Sigmoid colon (tissue), 7 donors: ENCODE results near the gene SLC2A6. TPM values are rescaled to one million over a fixed set of nuclear protein-coding genes. Genes with fewer than 3 reads are reported as not detected.

Experiments used
- DNase-seq: peaks from one replicate; pipeline ENCODE4 v3.0.0-alpha.2; 2019
- H3K27ac ChIP-seq, 4 donors: fragments of 200-600 bp; sonication (generic); one replicate each; pipeline ENCODE4 v1.5.1; 2016 to 2019; ENCODE audit warnings: mild to moderate bottlenecking in 1 of 4
- H3K27me3 ChIP-seq, 3 donors: fragments of 200-600 bp; sonication (generic); one replicate each; pipeline ENCODE4 v1.5.1; 2019; ENCODE audit warnings: mild to moderate bottlenecking in 1 of 3
- H3K36me3 ChIP-seq, 4 donors: fragments of 200-600 bp; sonication (generic); one replicate each; pipeline ENCODE4 v1.5.1; 2016 to 2019
- H3K4me1 ChIP-seq, 4 donors: fragments of 200-600 bp; sonication (generic); one replicate each; pipeline ENCODE4 v1.5.1; 2017 to 2019
- H3K4me3 ChIP-seq, 4 donors: fragments of 200-600 bp; sonication (generic); one replicate each; pipeline ENCODE4 v1.5.1; 2017 to 2019; ENCODE audit warnings: mild to moderate bottlenecking in 2 of 4, moderate library complexity in 1 of 4
- H3K9me3 ChIP-seq, 4 donors: fragments of 200-600 bp in 3 of 4; sonication (generic) in 3 of 4; one replicate each; pipeline versions ENCODE4 v1.5.1 to v1.6.1; 2013 to 2019
- CTCF ChIP-seq, 4 experiments: fragments of 450-650 bp in 3 of 4; fragments of 200-600 bp in 1 of 4; IDR thresholded peaks; one replicate each; pipeline ENCODE4 v1.5.1; 2016 to 2019; ENCODE audit warnings: antibody characterized with exemption in 4 of 4, mild to moderate bottlenecking in 3 of 4, moderate library complexity in 2 of 4
- EP300 ChIP-seq, 4 donors: sonication (generic); formaldehyde crosslinking; IDR thresholded peaks; one replicate each; pipeline ENCODE4 v1.6.1; 2017; ENCODE audit warnings: antibody characterized with exemption in 4 of 4
- POLR2A ChIP-seq, 2 donors: fragments of 450-650 bp; IDR thresholded peaks; one replicate each; pipeline ENCODE4 v1.6.1; 2016; ENCODE audit warnings: antibody characterized with exemption in 2 of 2, mild to moderate bottlenecking in 2 of 2, moderate library complexity in 2 of 2
- POLR2AphosphoS5 ChIP-seq, 4 donors: sonication (generic); formaldehyde crosslinking; IDR thresholded peaks; one replicate each; pipeline ENCODE4 v1.6.1; 2017; ENCODE audit warnings: antibody characterized with exemption in 4 of 4
- WGBS, 2 donors: extraction: QIAGEN DNeasy Blood & Tissue Kit; methylation state at CpG; one replicate each; pipeline ENCODE4 v1.1.7; 2013; 5-methylcytosine and 5-hydroxymethylcytosine counted together
- intact Hi-C: fragments of 100-400 bp; cut with DNase I; formaldehyde crosslinking; loops from one replicate; pipeline ENCODE4 v1.15.1; 2023
- polyA plus RNA-seq, 3 donors: library from polyadenylated mRNA; stranded (reverse); fragments of 200-250 nt; gene quantifications; one replicate each; pipeline ENCODE4 v1.2.3, GENCODE V29; 2013
- total RNA-seq, 4 donors: library from RNA; depleted of rRNA; stranded (reverse); fragments of >200 nt; gene quantifications; one replicate each; pipeline ENCODE4 v1.1.0, GENCODE V29; 2016
- donor health status: healthy with polysubstance abuse.
- donor health status: Bipolar disorder and iron deficiency.
- donor health status: healthy.

SLC2A6 gene
- total RNA-seq (1 to 10 TPM; 1.4 to 2.7 (median 2.0) TPM), polyA plus RNA-seq (1 to 10 TPM; 1.2 to 8.2 (median 1.8) TPM)

GRCh38 chr9:133478851-133479711, at the start of gene SLC2A6:
SLC2A6 (minus strand) TSS chr9:133479099; CDS start chr9:133479059, 40 bp downstream.
- H3K4me3 ChIP-seq = peak within 1 kb of the TSS; percentile 26 to 64 (median 50)
- peak; percentile 92 for DNase-seq
- intact Hi-C loops = loop anchor here (2.0 to 5.0 kb wide), 2 partner anchors 18 to 62 kb away; partner anchors contain the start of gene REXO4
- no peaks in the 10 kb centered on the region for H3K36me3 ChIP-seq
- no peaks in the 10 kb centered on the region for H3K27me3 ChIP-seq
- peak within 1 kb of the TSS; percentile 44 to 71 (median 52) for H3K27ac ChIP-seq
- no peaks in the 10 kb centered on the region for H3K9me3 ChIP-seq
- TF ChIP-seq EP300 (IDR thresholded peaks at IDR 0.05) = no peak
- peak in 3 of 4 donors; percentile 24 to 42 (median 40) for TF ChIP-seq POLR2AphosphoS5 (IDR thresholded peaks at IDR 0.05)
- TF ChIP-seq CTCF (IDR thresholded peaks at IDR 0.05) = no peak
- TF ChIP-seq POLR2A (IDR thresholded peaks at IDR 0.05) = no peak
- H3K4me1 ChIP-seq = peaks cover 0 to 22% (median 17%) of the 10 kb centered on the region in 4 donors
- 1% methylated on average over 84 of the region's 84 CpGs for whole genome bisulfite sequencing, 2 donors

- intact Hi-C loops = no loop called here
- TF ChIP-seq CTCF (IDR thresholded peaks at IDR 0.05) (no peak), POLR2AphosphoS5 (IDR thresholded peaks at IDR 0.05) (no peak), POLR2A (IDR thresholded peaks at IDR 0.05) (no peak), EP300 (IDR thresholded peaks at IDR 0.05) (no peak)
- no peak for DNase-seq
- Histone ChIP-seq H3K27me3 (no peaks in the 10 kb centered on the region), H3K4me1 (peaks cover 0 to 34% (median 29%) of the 10 kb centered on the region in 4 donors), H3K4me3 (no peak overlapping the region), H3K9me3 (no peaks in the 10 kb centered on the region), H3K36me3 (no peaks in the 10 kb centered on the region), H3K27ac (peak overlapping the region in 3 of 4 donors; percentile 33 to 52 (median 36))
- WGBS, 2 donors = 61 to 78% methylated on average over 22 of the region's 22 CpGs
Observed at GRCh38 chr9:133528001-133528875, 49.3 kb upstream of the SLC2A6 start.

GRCh38 chr9:133527444-133527920, 48.6 kb upstream of the SLC2A6 start:
- H3K36me3 ChIP-seq = no peaks in the 10 kb centered on the region
- TF ChIP-seq CTCF (IDR thresholded peaks at IDR 0.05) (no peak), POLR2A (IDR thresholded peaks at IDR 0.05) (no peak), POLR2AphosphoS5 (IDR thresholded peaks at IDR 0.05) (no peak), EP300 (IDR thresholded peaks at IDR 0.05) (no peak)
- DNase-seq = peak; percentile 84
- H3K9me3 ChIP-seq = no peaks in the 10 kb centered on the region
- peak overlapping the region in 3 of 4 donors; percentile 33 to 52 (median 36) for H3K27ac ChIP-seq
- WGBS, 2 donors = 38 to 65% methylated on average over 18 of the region's 18 CpGs
- intact Hi-C loops = no loop called here
- H3K27me3 ChIP-seq = no peaks in the 10 kb centered on the region
- H3K4me3 ChIP-seq = peak overlapping the region in 1 of 4 donors; percentile 14
- H3K4me1 ChIP-seq = peaks cover 0 to 34% (median 28%) of the 10 kb centered on the region in 4 donors

- peak overlapping the region in 2 of 4 donors; percentile 33 to 52 for H3K27ac ChIP-seq
- no peaks in the 10 kb centered on the region for H3K27me3 ChIP-seq
- 43 to 45% methylated on average over 21 of the region's 21 CpGs for WGBS, 2 donors
- no peaks in the 10 kb centered on the region for H3K36me3 ChIP-seq
- peaks cover 0 to 34% (median 28%) of the 10 kb centered on the region in 4 donors for H3K4me1 ChIP-seq
- H3K4me3 ChIP-seq = peak overlapping the region in 1 of 4 donors; percentile 14
- intact Hi-C loops = no loop called here
- no peaks in the 10 kb centered on the region for H3K9me3 ChIP-seq
- TF ChIP-seq POLR2AphosphoS5 (IDR thresholded peaks at IDR 0.05) (no peak), CTCF (IDR thresholded peaks at IDR 0.05) (no peak), POLR2A (IDR thresholded peaks at IDR 0.05) (no peak), EP300 (IDR thresholded peaks at IDR 0.05) (no peak)
- no peak for DNase-seq
Observed at GRCh38 chr9:133526721-133527321, 47.9 kb upstream of the SLC2A6 start.
